K562 (cell line): ENCODE results near the gene TMEM156. TPM values are rescaled to one million over a fixed set of nuclear protein-coding genes. Genes with fewer than 3 reads are reported as not detected.

Source experiments
- ARID3B ChIP-seq: fragments of 250-450 bp; sonication (Bioruptor Pico); IDR thresholded peaks from 2 replicates; pipeline ENCODE4 v1.4.0; 2020; ENCODE audit warnings: borderline replicate concordance
- ARID4B ChIP-seq: sonication (generic); formaldehyde crosslinking; IDR thresholded peaks from 2 replicates; pipeline ENCODE4 v1.8.0; 2022; ENCODE audit warnings: mild to moderate bottlenecking, missing genetic modification reagents
- CHCHD3 ChIP-seq: fragments of 250-450 bp; sonication (Bioruptor Pico); IDR thresholded peaks from 2 replicates; pipeline ENCODE4 v2.1.2; 2022; ENCODE audit warnings: mild to moderate bottlenecking
- DPF2 ChIP-seq: fragments of 450-650 bp; IDR thresholded peaks from 2 replicates; pipeline ENCODE4 v1.6.1; 2016
- HMG20A ChIP-seq: fragments of 450-650 bp; formaldehyde crosslinking; conservative IDR thresholded peaks from 2 replicates; pipeline ENCODE4 v1.4.0; 2020; ENCODE audit warnings: mild to moderate bottlenecking, mixed read lengths
- KLF10 ChIP-seq: fragments of 250-450 bp; sonication (Bioruptor Pico); IDR thresholded peaks from 2 replicates; pipeline ENCODE4 v1.6.1; 2021; ENCODE audit warnings: matching md5 sums
- RCOR1 ChIP-seq, 2 experiments: IDR thresholded peaks; 2 replicates each; pipeline ENCODE4 v1.6.1; 2012; ENCODE audit warnings: low read depth in 2 of 2, low read length in 2 of 2, borderline replicate concordance in 1 of 2, improper control_type of control experiment in 1 of 2
- RERE ChIP-seq: sonication (generic); formaldehyde crosslinking; IDR thresholded peaks from 2 replicates; pipeline ENCODE4 v1.8.0; 2023; ENCODE audit warnings: missing genetic modification reagents, mild to moderate bottlenecking, borderline replicate concordance
- TFAM ChIP-seq: fragments of 250-450 bp; sonication (Bioruptor Pico); conservative IDR thresholded peaks from 2 replicates; pipeline ENCODE4 v1.5.0; 2021; ENCODE audit warnings: mild to moderate bottlenecking, moderate library complexity
- ZBTB11 ChIP-seq, 3 experiments: fragments of 200-800 bp in 1 of 3; fragments of 250-450 bp in 1 of 3; fragments of 450-650 bp in 1 of 3; sonication (Bioruptor Pico) in 1 of 3; sonication (Bioruptor generic) in 1 of 3; formaldehyde crosslinking in 1 of 3; IDR thresholded peaks; 2 replicates each; pipeline versions ENCODE4 v1.6.1 to v1.8.0; 2016 to 2022; ENCODE audit warnings: mild to moderate bottlenecking in 2 of 3, missing genetic modification characterization in 2 of 3, missing compliant biosample characterization in 1 of 3, moderate library complexity in 1 of 3
- polyA plus RNA-seq, 8 experiments: library from polyadenylated mRNA; depleted of rRNA in 4 of 8; stranded (reverse) in 5 of 8; unstranded in 3 of 8; fragments of >200 nt; fragmentation: Nextera tagmentation in 2 of 8; fragmentation: Illumina TruSeq in 1 of 8; extraction: Ambion mirVana in 2 of 8; extraction: Trizol in 1 of 8; gene quantifications; 2 replicates each; pipeline versions ENCODE4 v1.2.1 to v1.2.3, GENCODE V29; 2011 to 2014; ENCODE audit warnings: inconsistent platforms in 1 of 8, missing spikeins in 1 of 8
- total RNA-seq, 7 experiments: library from RNA; depleted of rRNA in 6 of 7; stranded (reverse); fragments of >200 nt in 6 of 7; fragmentation: Illumina TruSeq in 2 of 7; extraction: Trizol in 2 of 7; gene quantifications; 2 replicates each; pipeline versions ENCODE4 v1.2.1 to v1.2.3, GENCODE V29; 2011 to 2021; ENCODE audit warnings: low replicate concordance in 1 of 7

The TMEM156 gene
- total and polyA plus RNA-seq, 9 of the 15 experiments (the other 6 are each of a cell fraction or from before 2014, with no cell fraction given): 3.5 to 9.6 (median 6.4) TPM

GRCh38 chr4:39032218-39033085 lies at the start of gene TMEM156 (continued):
- TF ChIP-seq RERE (CRISPR knock-in tag): no peak
- TF ChIP-seq ARID3B (CRISPR knock-in tag): no peak
- TF ChIP-seq RCOR1 (IDR thresholded peaks at IDR 0.05; ENCODE audit: borderline replicate concordance in 1 of 2, low read depth in 2 of 2, low read length in 2 of 2): no peak
- TF ChIP-seq HMG20A (CRISPR knock-in tag): no peak
- TF ChIP-seq CHCHD3 (CRISPR knock-in tag): no peak
- no peak for TF ChIP-seq ARID4B (CRISPR knock-in tag)
- peak in 1 of 3 experiments; percentile 30; a peak in 1 of 6 replicates for TF ChIP-seq ZBTB11 (CRISPR knock-in tag; IDR thresholded peaks at IDR 0.05)
- TF ChIP-seq DPF2: peak; percentile 68
- TF ChIP-seq TFAM (CRISPR knock-in tag): no peak
- no peak for TF ChIP-seq KLF10 (CRISPR knock-in tag)
